Activated CD4-positive, alpha-beta T cell treated with anti-CD3 and anti-CD28 coated beads for 24 hours (primary cell): ENCODE results near the gene SLC25A21.
"Not testable (repeated sequence)": the region's sequence is repeated elsewhere in the genome, so short reads cannot be mapped to it uniquely, and the experiment has no call there.

ENCODE experiments used
- DNase-seq, 2 donors: peaks; one replicate each; pipeline ENCODE4 v3.0.0-alpha.2; 2020; ENCODE audit warnings: low read depth in 2 of 2

Gene SLC25A21

DNA sequence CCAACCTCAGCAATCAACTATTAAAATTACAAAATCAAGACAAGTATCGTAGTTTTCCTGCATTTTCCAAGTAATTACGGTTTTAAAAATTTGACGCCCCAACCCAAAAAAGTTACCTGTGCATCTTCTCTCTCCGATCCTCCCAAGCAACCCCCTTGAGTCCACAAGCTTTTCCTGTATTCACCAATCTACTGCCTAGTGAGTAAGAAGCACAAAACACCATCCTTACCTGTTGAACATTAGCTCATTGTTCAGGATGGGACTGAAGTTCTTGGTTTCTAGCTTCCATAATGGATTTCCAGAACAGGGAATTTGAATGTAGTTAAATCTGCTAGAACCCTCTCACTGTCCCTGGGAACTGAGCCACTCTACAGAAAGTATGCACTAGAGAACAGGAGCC lies 348.8 kb downstream of the SLC25A21 start:
- no peak for DNase-seq

DNA sequence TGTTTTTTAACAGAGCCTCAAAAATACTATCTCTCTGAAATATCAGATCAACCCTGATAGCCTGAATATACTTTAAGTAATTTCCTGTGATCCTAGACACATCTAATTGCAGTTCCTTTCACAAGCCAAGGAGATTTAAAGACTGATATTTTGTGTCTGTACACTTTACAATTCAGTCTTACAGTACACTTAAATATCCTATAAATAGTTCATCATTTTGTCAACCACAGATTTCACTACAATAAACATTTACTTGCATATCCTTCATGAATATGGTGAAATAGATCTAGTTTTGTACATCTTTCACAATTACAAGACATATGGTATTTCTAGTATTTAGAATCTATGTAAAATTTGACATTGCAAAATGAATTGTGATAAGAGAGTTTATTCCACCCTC lies 349.7 kb downstream of the SLC25A21 start:
- DNase-seq, result no peak

DNA sequence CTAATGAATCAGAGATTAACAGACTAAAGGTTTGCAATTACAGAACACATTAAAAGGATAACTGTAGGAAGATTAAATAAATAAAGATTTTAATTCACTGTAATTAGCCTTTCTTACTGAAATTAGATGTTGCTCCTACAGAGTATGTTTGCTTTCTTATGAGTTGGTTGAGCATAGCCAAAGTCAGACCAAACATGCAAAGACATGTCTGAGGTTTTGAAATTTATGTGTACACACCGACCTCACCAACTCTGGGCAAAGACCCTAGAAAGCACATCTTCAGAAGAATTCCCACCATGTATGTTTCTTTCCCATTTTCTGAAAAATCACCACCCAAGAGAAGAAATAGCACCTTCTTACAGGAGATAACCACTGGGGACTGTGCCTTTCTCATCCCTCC lies 351.5 kb downstream of the SLC25A21 start:
- DNase-seq, result no peak

DNA sequence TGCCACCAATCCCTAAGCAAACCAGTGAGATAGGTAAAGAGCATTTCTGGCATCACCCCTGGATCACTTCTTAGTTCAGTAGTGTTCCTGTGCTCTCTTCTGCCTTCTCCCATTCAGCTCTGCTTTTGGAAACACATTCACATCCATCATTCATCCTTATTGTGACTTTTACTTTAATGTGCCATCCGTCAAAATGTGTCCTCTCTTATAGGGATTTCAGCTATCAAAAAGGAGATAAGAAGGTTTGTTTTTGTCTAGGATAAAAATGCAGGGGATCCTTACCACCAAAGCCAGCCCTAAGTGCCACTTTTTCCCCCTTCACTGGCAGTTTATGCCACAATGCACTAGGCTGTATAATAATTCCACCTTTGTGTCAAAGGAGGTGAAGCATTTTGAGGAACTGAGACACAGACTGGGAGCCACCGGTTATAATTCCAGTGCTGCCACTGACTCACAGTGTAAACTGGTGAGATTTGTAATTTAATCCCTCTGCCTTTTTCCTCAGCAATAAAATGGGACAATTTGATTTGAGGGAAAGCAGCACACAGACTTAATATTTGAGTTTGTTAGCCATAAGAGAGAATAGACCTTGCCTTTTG lies 352.2 kb downstream of the SLC25A21 start:
- DNase-seq, result no peak

DNA sequence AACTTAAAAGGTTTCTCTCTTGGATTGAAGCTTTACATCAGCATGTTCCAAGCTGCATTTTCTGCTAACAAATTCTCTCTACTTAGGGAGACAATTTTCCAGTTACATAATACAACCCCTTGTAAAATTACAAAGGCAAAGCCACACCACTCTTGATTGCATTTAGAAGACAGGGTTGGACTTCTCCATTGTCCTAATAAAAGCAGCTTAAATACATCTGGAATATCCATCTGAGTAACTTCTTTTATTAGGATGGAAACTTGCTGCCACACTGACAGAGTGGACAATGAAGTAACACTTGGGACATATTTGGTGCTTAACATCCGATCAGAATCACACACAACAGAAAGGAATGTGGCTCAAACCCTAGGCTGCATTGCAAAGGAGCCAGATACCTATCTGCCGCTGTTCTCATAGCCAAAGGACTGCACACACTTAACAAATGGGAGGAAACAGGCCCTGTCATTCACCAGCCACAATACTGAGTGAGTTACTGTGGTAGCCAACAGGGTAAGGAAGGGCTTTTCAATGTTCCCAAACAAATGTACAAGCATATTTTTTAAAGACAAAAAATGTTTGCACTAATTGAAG lies 353.5 kb downstream of the SLC25A21 start:
- no peak for DNase-seq

DNA sequence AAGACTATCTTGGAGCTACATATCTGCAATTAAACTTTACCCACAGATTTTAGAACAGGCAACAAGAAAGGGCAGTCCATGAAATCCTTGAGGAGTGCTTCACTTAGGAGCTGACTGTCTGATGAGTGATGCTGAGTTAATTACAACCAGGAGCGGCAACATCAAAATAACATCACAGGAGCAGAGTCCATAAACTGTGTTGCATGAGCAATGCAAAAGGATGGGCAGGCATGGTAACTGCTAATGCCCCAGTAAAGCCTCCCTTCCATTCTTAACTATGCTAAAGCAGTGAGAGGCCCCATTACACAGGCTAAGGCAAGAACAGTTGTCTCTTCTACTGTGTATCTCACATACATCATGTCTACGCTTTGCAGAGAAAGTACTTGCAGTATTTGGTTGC lies 354.2 kb downstream of the SLC25A21 start:
- no peak for DNase-seq

DNA sequence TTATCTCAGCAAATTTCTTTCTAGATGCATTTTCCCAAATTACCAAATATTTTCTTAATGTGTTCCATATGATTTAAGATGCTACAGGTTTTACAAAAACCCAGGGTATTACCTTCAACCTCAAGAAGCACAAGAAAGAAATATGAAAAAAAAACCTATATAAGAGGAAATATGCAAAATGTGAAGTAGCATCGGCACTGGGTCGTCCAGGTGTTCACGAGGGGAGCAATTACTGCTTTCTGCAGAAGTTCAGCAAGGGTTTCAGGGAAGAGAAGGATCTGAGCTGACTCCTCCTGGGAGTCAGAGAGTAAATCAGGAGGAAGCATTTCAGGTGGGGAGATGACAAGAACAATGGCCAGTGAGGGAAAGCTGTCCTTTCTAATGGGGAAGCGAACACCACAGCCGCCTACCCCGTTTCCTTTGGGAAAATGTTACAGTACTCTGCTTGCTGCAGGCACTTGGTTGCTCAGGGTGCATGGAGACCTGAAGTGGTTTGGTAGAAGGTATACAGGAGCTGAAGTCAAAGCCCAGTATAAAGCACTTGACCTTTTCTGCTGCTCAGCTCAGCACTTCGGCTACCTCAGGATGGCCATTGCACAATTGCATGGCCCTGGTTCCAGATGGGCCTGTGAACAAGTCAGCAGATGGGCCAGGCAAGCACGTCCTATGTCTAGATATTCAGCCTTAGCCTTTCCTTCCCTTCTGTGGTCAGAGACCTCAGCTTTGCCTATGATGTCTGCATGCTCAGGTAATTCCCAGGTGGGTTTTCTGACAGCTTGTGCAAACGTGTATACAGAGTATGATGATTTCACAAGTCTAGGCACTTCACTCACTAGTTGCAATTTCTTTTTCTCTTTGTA lies 355.1 kb downstream of the SLC25A21 start:
- DNase-seq, result no peak

DNA sequence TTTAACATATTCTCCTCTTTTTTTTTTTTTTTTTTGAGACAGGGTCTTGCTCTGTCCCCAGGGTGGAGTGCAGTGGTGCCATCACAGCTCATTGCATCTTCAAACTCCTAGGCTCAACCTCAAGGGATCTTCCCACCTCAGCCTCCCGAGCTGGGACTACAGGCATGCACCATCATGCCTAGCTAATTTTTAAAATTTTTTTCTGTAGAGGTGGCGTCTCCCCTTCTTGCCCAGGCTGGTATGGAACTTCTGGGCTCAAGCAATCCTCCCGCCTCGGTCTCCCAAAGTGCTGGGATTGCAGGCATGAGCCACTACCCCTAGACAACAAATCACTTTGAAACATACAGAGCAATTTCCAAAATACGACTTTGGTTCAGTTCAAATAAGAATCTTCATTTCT lies 355.9 kb downstream of the SLC25A21 start:
- DNase-seq, result no peak

DNA sequence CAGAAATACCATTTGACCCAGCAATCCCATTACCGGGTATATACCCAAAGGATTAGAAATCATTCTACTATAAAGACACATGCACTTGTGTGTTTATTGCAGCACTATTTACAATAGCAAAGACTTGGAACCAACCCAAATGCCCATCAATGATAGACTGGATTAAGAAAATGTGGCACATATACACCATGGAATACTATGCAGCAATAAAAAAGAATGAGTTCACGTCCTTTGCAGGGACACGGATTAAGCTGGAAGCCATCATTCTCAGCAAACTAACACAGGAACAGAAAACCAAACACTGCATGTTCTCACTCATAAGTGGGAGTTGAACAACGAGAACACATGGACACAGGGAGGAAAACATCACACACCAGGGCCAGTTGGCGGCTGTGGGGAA lies 357.6 kb downstream of the SLC25A21 start:
- not testable (repeated sequence) for DNase-seq

DNA sequence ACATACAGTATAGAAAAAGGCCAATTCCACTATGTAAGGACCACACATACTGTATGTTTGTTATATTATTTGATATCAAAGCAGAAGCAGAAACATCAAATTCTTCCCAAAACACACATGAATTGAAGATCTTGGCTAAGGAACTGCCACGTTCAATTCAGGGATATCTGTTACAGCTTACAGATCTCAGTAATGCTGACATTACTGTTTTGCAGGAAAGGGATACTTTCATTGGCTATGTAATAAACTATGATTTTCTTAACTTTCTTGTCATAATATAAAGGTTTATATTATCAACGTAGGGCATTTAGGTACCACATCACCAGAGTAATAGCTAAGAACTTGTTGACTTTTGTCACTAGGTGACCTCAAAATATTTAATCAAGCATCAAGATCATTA lies 362.2 kb downstream of the SLC25A21 start:
- no peak for DNase-seq

DNA sequence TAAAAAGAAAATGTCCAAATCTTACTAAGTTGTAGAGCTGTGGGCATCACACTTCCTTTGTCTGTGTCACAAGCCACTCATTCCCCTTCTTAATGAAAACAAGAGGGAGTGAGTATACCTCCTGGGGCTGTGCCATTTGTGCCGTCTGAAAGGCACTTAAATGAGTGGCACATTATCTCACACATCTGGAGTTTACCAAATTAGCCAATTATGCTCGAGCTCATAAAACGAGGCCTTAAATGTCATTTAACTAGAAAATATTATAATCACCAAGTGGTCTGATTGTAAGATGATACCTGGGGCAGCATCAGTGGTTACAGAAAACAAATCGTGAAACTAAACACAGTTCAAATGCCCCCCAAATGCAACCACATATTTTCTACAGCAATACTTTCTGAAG lies 364.7 kb downstream of the SLC25A21 start:
- DNase-seq, result no peak

DNA sequence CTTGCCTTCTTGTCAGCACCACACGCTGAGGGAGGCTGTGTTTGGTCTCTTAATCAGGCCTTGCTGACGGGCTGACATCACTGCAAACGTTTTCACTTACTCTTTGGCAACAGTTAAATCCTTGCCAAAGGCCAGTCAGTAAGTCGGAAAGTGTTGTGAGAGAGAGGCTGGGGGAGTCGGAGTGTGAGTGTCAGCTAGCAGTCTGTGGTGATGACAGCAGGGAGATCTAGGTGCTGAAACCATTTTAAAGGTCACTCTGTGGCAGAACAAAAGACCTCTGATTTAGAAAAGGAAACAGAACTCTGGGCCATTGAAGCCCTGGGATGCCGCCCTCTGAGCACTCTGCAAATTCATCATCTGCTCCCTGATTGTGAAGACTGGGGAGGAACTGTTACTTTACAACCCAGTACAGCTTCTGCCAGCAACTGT lies 367.3 kb downstream of the SLC25A21 start:
- no peak for DNase-seq

DNA sequence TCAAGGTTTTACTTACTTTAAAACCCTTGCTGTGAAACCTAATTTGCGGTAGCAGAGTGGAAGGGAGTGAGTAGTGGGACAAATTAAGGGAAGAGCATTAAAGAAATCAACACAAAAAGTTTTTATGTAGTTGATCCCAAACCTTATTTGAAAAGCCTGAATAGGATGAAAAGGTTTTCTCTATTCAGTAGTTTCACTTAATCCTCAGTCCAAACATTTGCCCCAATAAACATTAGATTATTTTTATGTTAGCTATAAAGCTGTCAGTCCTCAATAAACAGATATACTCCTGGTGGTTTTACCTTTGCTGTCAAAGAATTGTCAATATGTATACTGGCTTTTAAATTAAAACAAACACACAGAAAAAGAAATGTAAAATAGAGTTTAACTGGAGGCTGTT lies 374.8 kb downstream of the SLC25A21 start:
- DNase-seq, result no peak

DNA sequence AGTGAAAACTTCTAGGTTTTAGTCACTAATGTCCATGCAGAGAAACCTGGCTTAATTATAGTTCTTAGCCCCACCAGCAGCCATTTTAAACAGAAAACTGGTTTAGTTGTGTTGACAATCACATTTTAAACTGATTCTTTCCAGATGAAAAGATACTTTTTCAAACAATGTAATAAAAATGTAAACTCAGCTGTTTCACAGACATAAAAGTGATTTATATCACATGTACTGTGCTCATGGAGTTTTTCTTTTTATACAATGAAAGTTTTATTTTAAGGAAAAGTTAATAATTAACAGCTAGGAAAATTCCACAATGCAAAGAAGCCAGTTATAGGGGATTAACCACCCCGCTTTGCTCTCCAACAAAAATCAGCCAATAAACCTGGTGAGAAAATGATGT lies 381.0 kb downstream of the SLC25A21 start:
- DNase-seq, result no peak

DNA sequence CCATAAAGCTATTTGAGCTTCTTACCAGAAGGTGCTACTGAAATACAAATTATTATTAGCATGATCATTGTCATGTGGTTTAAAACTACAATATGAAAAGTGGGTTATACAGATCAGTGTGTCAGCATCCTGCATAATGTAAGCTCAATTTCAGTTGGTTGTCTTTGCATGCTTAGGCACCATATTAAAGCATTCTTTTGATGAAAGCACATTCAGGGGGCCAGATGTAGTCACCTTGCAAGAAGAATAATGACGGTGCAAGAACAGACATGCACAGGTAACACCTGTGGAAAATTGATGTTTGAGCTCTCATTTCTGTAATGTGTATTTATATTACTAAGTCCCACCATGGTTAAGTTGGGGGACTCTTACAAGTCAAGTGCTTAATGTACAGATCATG lies 386.9 kb downstream of the SLC25A21 start:
- no peak for DNase-seq

DNA sequence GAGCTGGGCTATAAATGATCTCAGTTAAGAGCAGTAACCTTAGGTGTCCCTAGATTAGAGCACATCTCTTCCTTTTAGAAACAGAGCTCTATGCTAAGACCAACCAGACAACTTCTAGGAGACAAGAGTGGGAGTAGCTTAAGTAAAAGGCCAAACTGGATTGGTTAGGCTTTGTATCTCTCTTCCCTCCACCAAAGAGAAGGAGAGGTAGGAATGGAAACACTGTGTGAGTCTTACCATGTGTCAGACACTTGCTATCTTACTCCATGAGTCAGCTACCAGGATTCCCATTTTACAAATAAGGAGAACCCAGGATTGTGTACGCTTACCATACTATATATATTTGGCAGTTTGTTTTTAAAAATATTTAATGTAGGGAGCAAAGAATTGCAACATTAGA lies 387.9 kb downstream of the SLC25A21 start:
- no peak for DNase-seq

DNA sequence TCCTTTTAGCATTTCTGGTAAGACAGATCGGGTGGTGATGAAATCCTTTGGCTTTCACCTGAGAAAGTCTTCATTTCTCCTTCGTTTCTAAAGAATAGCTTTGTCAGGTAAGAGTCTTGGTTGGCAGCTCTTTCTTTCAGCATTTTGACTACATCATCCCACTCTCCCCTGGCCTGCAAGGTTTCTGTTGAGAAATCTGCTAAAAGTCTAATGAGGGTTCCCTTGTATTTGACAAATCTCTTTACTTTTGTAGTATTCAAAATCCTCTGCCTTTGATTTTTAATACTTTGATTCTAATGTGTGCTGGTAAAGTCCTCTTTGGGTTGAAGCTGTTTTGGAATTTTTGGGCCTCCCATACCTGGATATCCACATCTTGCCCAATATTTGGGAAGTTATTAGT lies 390.5 kb downstream of the SLC25A21 start:
- DNase-seq, result no peak

DNA sequence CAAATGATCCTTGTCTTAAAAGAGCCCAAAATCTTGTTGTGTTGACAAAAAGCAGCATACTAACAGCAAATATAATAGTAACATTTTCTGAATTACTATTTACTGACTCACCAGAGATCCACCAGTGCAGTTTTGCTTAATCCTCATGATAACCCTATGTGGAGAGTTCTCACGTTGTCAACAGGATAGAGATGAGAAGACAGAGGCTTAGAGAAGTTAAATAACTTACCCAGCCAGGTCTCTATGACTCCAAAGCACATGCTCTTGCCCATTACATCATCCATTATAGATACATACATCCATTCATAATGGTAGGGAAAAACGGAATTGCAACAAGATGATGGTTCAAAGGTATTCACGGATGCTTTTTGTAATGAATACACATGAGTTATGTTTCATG lies 398.8 kb downstream of the SLC25A21 start:
- no peak for DNase-seq

DNA sequence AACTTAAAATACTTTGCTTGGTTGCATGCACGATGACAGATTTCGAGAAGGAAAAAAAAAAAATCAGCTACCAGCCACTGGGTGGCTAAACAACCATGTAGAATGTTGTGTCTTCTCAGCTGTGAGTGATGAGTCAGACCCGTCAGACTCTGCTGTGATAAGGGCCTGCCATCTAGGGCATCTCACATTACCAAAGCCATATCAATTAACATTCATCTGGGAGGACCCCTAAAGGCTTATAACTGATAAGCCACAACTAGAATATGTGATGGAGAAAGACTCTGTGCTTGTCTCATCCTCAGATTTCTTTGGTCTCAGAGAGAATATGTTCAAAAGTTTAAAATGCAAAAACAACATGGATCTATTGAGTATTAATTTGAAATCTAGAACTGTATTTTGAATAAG lies 399.3 kb downstream of the SLC25A21 start:
- DNase-seq, result no peak

DNA sequence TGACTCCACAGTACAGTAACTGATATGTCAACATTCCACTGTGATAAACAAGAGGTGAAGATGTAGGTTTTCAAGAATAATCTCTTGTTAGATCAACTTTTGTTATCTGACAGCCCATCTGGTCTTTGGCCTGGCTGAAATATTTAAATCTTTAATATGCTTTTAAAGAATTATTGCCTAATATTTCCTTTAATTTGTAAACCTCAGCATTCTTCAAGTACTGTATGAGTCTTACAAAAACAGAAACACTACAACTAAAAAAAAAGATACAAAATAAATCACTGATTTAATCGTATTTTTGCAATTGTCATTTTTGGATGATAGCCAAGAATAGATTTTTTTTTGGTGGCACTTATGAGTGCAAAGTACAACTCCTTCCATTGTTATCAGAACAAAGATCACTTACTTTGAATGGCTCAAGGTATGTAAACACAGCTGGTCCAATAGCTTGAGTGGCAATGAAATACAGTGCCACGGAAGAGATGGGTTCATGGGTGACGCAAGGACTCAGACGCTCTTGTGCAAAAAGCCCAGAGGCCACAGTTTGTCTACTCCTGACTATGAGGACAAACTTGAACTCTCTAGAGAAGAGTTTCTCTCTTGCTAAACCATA lies 401.3 kb downstream of the SLC25A21 start:
- DNase-seq, result no peak

DNA sequence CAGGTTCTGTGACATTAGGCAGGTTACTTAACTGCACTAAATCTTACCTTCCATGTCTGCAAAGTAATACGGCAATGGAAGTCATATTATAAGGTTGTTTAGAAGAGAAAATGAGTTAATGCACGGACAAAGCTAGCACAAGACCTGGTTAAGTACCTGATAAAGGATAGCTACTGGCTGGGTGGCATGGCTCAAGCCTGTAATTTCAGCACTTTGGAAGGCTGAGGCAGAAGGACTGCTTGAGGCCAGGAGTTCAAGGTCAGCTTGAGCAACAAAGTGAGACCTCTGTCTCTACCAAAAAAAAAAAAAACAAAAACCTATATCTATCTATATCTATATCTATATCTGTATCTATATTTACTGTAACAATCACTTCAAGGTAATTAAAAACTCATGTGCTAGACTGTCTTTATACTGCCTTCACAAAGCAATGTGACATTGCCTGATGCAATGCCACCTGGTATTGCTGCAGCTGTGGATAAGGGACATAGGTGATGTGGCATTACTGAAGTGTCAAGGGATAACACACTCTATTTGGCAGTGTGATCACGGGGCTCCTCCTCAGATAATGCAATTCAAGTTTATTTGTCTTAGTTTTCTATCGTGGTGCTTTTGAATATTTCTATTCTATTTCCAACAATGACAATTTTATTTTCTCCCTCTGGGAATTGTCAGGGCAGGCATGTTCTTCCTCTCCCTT lies 403.6 kb downstream of the SLC25A21 start:
- DNase-seq, result no peak
